ENCODE measurements around the gene KAZN. TPM values are rescaled to one million over a fixed set of nuclear protein-coding genes. Genes with fewer than 3 reads are reported as not detected.

KAZN gene
- total RNA-seq, 1 donor from 2014 or later: 9.4 TPM

- Mint-ChIP-seq H3K4me1 (ENCODE audit: low read depth, unreplicated experiment) (peaks cover 31% of the 10 kb centered on the region), H3K27ac (ENCODE audit: unreplicated experiment) (no peak overlapping the region), H3K36me3 (ENCODE audit: low read depth, unreplicated experiment) (no peaks in the 10 kb centered on the region), H3K9me3 (ENCODE audit: unreplicated experiment) (no peaks in the 10 kb centered on the region), H3K27me3 (ENCODE audit: low read depth, unreplicated experiment) (peaks cover 8% of the 10 kb centered on the region), H3K4me3 (ENCODE audit: unreplicated experiment) (no peak overlapping the region)
- DNase-seq (ENCODE audit: low read depth) (no peak), FAIRE-seq (no peak)
- Histone ChIP-seq H3K4me3 (ENCODE audit: insufficient read depth, low read depth, low read length) (no peak overlapping the region), H3K27ac (ENCODE audit: low read depth, low read length) (no peak overlapping the region), H3K9me3 (ENCODE audit: insufficient read depth, low read depth, low read length) (no peaks in the 10 kb centered on the region), H2AFZ (ENCODE audit: low read depth, low read length) (no peak overlapping the region), H3K27me3 (ENCODE audit: insufficient read depth, low read length) (peaks cover 12% of the 10 kb centered on the region), H3K4me1 (ENCODE audit: insufficient read depth, low read length) (peaks cover 22% of the 10 kb centered on the region), H3K36me3 (ENCODE audit: insufficient read depth, low read length) (no peaks in the 10 kb centered on the region), H3K4me2 (ENCODE audit: low read length) (no peak overlapping the region), H3K79me2 (ENCODE audit: insufficient read depth, low read length) (no peaks in the 10 kb centered on the region), H4K20me1 (ENCODE audit: insufficient read depth, low read length) (no peaks in the 10 kb centered on the region), H3K9ac (ENCODE audit: low read length) (no peak overlapping the region)
- TF ChIP-seq CTCF (IDR thresholded peaks at IDR 0.05; ENCODE audit: insufficient read depth, low read depth, low read length) (no peak), EZH2 (IDR thresholded peaks at IDR 0.05; ENCODE audit: insufficient read depth, low read length) (no peak)
Measured at GRCh38 chr1:14740016-14740415, 141.5 kb downstream of the KAZN start.

GRCh38 chr1:14741082-14741481, 142.6 kb downstream of the KAZN start:
- Histone ChIP-seq H3K4me1 (ENCODE audit: insufficient read depth, low read length) (peaks cover 22% of the 10 kb centered on the region), H3K79me2 (ENCODE audit: insufficient read depth, low read length) (no peaks in the 10 kb centered on the region), H3K4me2 (ENCODE audit: low read length) (no peak overlapping the region), H3K4me3 (ENCODE audit: insufficient read depth, low read depth, low read length) (no peak overlapping the region), H3K27ac (ENCODE audit: low read depth, low read length) (no peak overlapping the region), H3K27me3 (ENCODE audit: insufficient read depth, low read length) (peaks cover 12% of the 10 kb centered on the region), H3K36me3 (ENCODE audit: insufficient read depth, low read length) (no peaks in the 10 kb centered on the region), H3K9ac (ENCODE audit: low read length) (no peak overlapping the region), H4K20me1 (ENCODE audit: insufficient read depth, low read length) (no peaks in the 10 kb centered on the region), H2AFZ (ENCODE audit: low read depth, low read length) (no peak overlapping the region), H3K9me3 (ENCODE audit: insufficient read depth, low read depth, low read length) (no peaks in the 10 kb centered on the region)
- peaks cover 4% of the 10 kb centered on the region for H3K27me3 Mint-ChIP-seq (ENCODE audit: low read depth, unreplicated experiment)
- TF ChIP-seq EZH2 (IDR thresholded peaks at IDR 0.05; ENCODE audit: insufficient read depth, low read length) (no peak), CTCF (IDR thresholded peaks at IDR 0.05; ENCODE audit: insufficient read depth, low read depth, low read length) (no peak)
- no peak for FAIRE-seq
- no peak overlapping the region for H3K4me3 Mint-ChIP-seq (ENCODE audit: unreplicated experiment)
- no peaks in the 10 kb centered on the region for H3K36me3 Mint-ChIP-seq (ENCODE audit: low read depth, unreplicated experiment)
- H3K9me3 Mint-ChIP-seq (ENCODE audit: unreplicated experiment): peaks cover under 1% of the 10 kb centered on the region
- peaks cover 30% of the 10 kb centered on the region for H3K4me1 Mint-ChIP-seq (ENCODE audit: low read depth, unreplicated experiment)
- DNase-seq (ENCODE audit: low read depth): no peak
- H3K27ac Mint-ChIP-seq (ENCODE audit: unreplicated experiment): peak overlapping the region; percentile 55

GRCh38 chr1:14741532-14741931, 143.0 kb downstream of the KAZN start:
- Mint-ChIP-seq H3K4me1 (ENCODE audit: low read depth, unreplicated experiment) (peaks cover 30% of the 10 kb centered on the region), H3K9me3 (ENCODE audit: unreplicated experiment) (peaks cover 2% of the 10 kb centered on the region), H3K27ac (ENCODE audit: unreplicated experiment) (peak overlapping the region; percentile 93), H3K36me3 (ENCODE audit: low read depth, unreplicated experiment) (no peaks in the 10 kb centered on the region), H3K4me3 (ENCODE audit: unreplicated experiment) (no peak overlapping the region), H3K27me3 (ENCODE audit: low read depth, unreplicated experiment) (peaks cover 4% of the 10 kb centered on the region)
- Histone ChIP-seq H3K9me3 (ENCODE audit: insufficient read depth, low read depth, low read length) (no peaks in the 10 kb centered on the region), H3K9ac (ENCODE audit: low read length) (peak overlapping the region; percentile 51), H3K79me2 (ENCODE audit: insufficient read depth, low read length) (no peaks in the 10 kb centered on the region), H3K4me3 (ENCODE audit: insufficient read depth, low read depth, low read length) (no peak overlapping the region), H3K36me3 (ENCODE audit: insufficient read depth, low read length) (no peaks in the 10 kb centered on the region), H2AFZ (ENCODE audit: low read depth, low read length) (no peak overlapping the region), H3K27ac (ENCODE audit: low read depth, low read length) (peak overlapping the region; percentile 68), H4K20me1 (ENCODE audit: insufficient read depth, low read length) (no peaks in the 10 kb centered on the region), H3K4me2 (ENCODE audit: low read length) (peak overlapping the region; percentile 64), H3K4me1 (ENCODE audit: insufficient read depth, low read length) (peaks cover 22% of the 10 kb centered on the region), H3K27me3 (ENCODE audit: insufficient read depth, low read length) (peaks cover 12% of the 10 kb centered on the region)
- FAIRE-seq (no peak), DNase-seq (ENCODE audit: low read depth) (no peak)
- TF ChIP-seq EZH2 (IDR thresholded peaks at IDR 0.05; ENCODE audit: insufficient read depth, low read length): no peak
- no peak for TF ChIP-seq CTCF (IDR thresholded peaks at IDR 0.05; ENCODE audit: insufficient read depth, low read depth, low read length)
